Liver (tissue), 9 donors: ENCODE data around the gene CSTPP1. TPM values are rescaled to one million over a fixed set of nuclear protein-coding genes. Genes with fewer than 3 reads are reported as not detected.

Source experiments
- DNase-seq: peaks from one replicate; pipeline ENCODE4 v3.0.0-alpha.2; 2017; ENCODE audit warnings: low spot score
- H3K27ac ChIP-seq, 2 donors: one replicate each; pipeline ENCODE4 v1.7.0; 2013; ENCODE audit warnings: inconsistent platforms in 2 of 2, low read length in 2 of 2, control low read depth in 1 of 2, low read depth in 1 of 2, mild to moderate bottlenecking in 1 of 2
- H3K27me3 ChIP-seq, 4 donors: one replicate each; pipeline versions ENCODE4 v1.6.1 to v1.7.0; 2013; ENCODE audit warnings: low read length in 3 of 4, inconsistent platforms in 1 of 4, mild to moderate bottlenecking in 1 of 4, moderate library complexity in 1 of 4; ENCODE audit not compliant: control insufficient read depth in 4 of 4, insufficient read depth in 4 of 4
- H3K36me3 ChIP-seq, 4 donors: one replicate each; pipeline versions ENCODE4 v1.6.1 to v1.7.0; 2013; ENCODE audit warnings: low read length in 3 of 4, mild to moderate bottlenecking in 3 of 4, low read depth in 1 of 4, moderate library complexity in 1 of 4; ENCODE audit not compliant: control insufficient read depth in 4 of 4, insufficient read depth in 3 of 4
- H3K4me1 ChIP-seq, 4 donors: one replicate each; pipeline versions ENCODE4 v1.6.1 to v1.7.0; 2013; ENCODE audit warnings: low read length in 3 of 4, mild to moderate bottlenecking in 3 of 4, moderate library complexity in 1 of 4; ENCODE audit not compliant: control insufficient read depth in 4 of 4, insufficient read depth in 4 of 4
- H3K4me3 ChIP-seq, 3 donors: one replicate each; pipeline versions ENCODE4 v1.6.1 to v1.7.0; 2013; ENCODE audit warnings: low read length in 3 of 3, control low read depth in 1 of 3, low read depth in 1 of 3, mild to moderate bottlenecking in 1 of 3
- H3K9ac ChIP-seq, 2 donors: one replicate each; pipeline ENCODE4 v1.7.0; 2013; ENCODE audit warnings: low read length in 2 of 2, mild to moderate bottlenecking in 2 of 2, moderate library complexity in 2 of 2, control low read depth in 1 of 2, low read depth in 1 of 2
- H3K9me3 ChIP-seq, 4 donors: one replicate each; pipeline versions ENCODE4 v1.6.1 to v1.7.0; 2013; ENCODE audit warnings: low read length in 3 of 4; ENCODE audit not compliant: control insufficient read depth in 4 of 4
- FOXA1 ChIP-seq: IDR thresholded peaks from 2 replicates; pipeline ENCODE4 v1.6.1; 2016; ENCODE audit warnings: antibody characterized with exemption
- FOXA2 ChIP-seq: IDR thresholded peaks from 2 replicates; pipeline ENCODE4 v1.6.1; 2016; ENCODE audit warnings: antibody characterized with exemption
- GABPA ChIP-seq, 2 donors: IDR thresholded peaks in 1 of 2; conservative IDR thresholded peaks in 1 of 2; 2 replicates each; pipeline ENCODE4 v1.6.1; 2016; ENCODE audit warnings: antibody characterized with exemption in 2 of 2, mild to moderate bottlenecking in 1 of 2, moderate library complexity in 1 of 2
- HNF4G ChIP-seq: IDR thresholded peaks from 2 replicates; pipeline ENCODE4 v1.6.1; 2016; ENCODE audit warnings: antibody characterized with exemption
- JUND ChIP-seq, 2 donors: IDR thresholded peaks; 2 replicates each; pipeline ENCODE4 v1.6.1; 2016; ENCODE audit warnings: antibody characterized with exemption in 2 of 2
- RAD21 ChIP-seq, 2 donors: IDR thresholded peaks; 2 replicates each; pipeline ENCODE4 v1.6.1; 2016; ENCODE audit warnings: antibody characterized with exemption in 2 of 2, mild to moderate bottlenecking in 2 of 2
- RXRA ChIP-seq, 2 donors: IDR thresholded peaks; 2 replicates each; pipeline ENCODE4 v1.6.1; 2017 to 2018; ENCODE audit warnings: antibody characterized with exemption in 2 of 2, mild to moderate bottlenecking in 1 of 2
- TAF1 ChIP-seq: conservative IDR thresholded peaks from 2 replicates; pipeline ENCODE4 v1.6.1; 2016; ENCODE audit warnings: antibody characterized with exemption, mild to moderate bottlenecking
- YY1 ChIP-seq: IDR thresholded peaks from 2 replicates; pipeline ENCODE4 v1.6.1; 2016; ENCODE audit warnings: antibody characterized with exemption, mild to moderate bottlenecking
- WGBS: extraction: QIAGEN DNeasy Blood & Tissue Kit; methylation state at CpG from one replicate; pipeline ENCODE4 v1.1.7; 2013; 5-methylcytosine and 5-hydroxymethylcytosine counted together
- polyA plus RNA-seq, 2 donors: library from polyadenylated mRNA; stranded (reverse) in 1 of 2; unstranded in 1 of 2; fragments of 200-250 nt in 1 of 2; fragments of >200 nt in 1 of 2; fragmentation: Nextera tagmentation in 1 of 2; extraction: Ambion mirVana in 1 of 2; gene quantifications; one replicate each; pipeline versions ENCODE4 v1.2.1 to v1.2.3, GENCODE V29; 2013 to 2015
- total RNA-seq, 2 donors: library from RNA; depleted of rRNA; stranded (reverse); fragments of >200 nt; gene quantifications; one replicate each; pipeline ENCODE4 v1.2.3, GENCODE V29; 2014
- TF ChIP-seq, protein P1 (sequence below): IDR thresholded peaks from 2 replicates; pipeline ENCODE4 v1.6.1; 2016; ENCODE audit warnings: antibody characterized with exemption
- TF ChIP-seq, protein P2 (sequence below): fragments of 150-350 bp; IDR thresholded peaks from 2 replicates; pipeline ENCODE4 v1.5.1; 2017; ENCODE audit warnings: improper control_type of control experiment, low read depth, low read length; ENCODE audit not compliant: missing input control
- TF ChIP-seq, protein P3 (sequence below): IDR thresholded peaks from 2 replicates; pipeline ENCODE4 v1.6.1; 2016; ENCODE audit warnings: antibody characterized with exemption
- TF ChIP-seq, protein P4 (sequence below): IDR thresholded peaks from 2 replicates; pipeline ENCODE4 v1.6.1; 2016; ENCODE audit warnings: antibody characterized with exemption, mild to moderate bottlenecking
- donor health status: healthy.
- donor health status: healthy.
- donor health status: healthy.
- donor health status: healthy.
- donor health status: healthy.

Gene CSTPP1
- total and polyA plus RNA-seq, 4 donors, result 5.4 to 6.6 (median 5.7) TPM

DNA sequence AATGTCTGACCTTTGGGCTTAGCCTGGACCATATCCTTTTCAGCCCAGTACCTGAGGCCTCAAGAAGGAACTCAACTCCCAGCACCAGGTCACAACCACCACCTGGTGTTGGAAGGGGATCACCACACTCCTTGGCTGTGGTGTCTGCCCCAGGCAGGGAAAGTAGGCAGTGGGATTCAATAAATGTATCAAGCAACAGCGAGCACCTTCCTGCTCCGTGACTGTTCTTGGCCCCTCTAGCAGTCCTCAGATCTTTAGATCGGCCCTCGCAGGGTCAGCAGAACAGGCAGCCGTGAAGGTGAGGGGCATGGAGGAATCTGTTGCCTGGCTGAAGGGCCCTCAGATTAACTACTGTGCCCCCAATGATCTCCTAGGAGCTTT lies 224.2 kb downstream of the CSTPP1 start:
- TF ChIP-seq RAD21 (IDR thresholded peaks at IDR 0.05), result no peak
- no peak for TF ChIP-seq FOXA1
- no peak for TF ChIP-seq HNF4G
- TF ChIP-seq, protein P1, sequence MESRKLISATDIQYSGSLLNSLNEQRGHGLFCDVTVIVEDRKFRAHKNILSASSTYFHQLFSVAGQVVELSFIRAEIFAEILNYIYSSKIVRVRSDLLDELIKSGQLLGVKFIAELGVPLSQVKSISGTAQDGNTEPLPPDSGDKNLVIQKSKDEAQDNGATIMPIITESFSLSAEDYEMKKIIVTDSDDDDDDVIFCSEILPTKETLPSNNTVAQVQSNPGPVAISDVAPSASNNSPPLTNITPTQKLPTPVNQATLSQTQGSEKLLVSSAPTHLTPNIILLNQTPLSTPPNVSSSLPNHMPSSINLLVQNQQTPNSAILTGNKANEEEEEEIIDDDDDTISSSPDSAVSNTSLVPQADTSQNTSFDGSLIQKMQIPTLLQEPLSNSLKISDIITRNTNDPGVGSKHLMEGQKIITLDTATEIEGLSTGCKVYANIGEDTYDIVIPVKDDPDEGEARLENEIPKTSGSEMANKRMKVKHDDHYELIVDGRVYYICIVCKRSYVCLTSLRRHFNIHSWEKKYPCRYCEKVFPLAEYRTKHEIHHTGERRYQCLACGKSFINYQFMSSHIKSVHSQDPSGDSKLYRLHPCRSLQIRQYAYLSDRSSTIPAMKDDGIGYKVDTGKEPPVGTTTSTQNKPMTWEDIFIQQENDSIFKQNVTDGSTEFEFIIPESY, result no peak
- TF ChIP-seq GABPA (IDR thresholded peaks at IDR 0.05 in 1 of 2, conservative IDR thresholded peaks at IDR 0.05 in 1 of 2), result no peak
- no peak for TF ChIP-seq FOXA2
- 92% methylated on average over 5 of the region's 5 CpGs for WGBS
- Histone ChIP-seq H3K36me3 (peaks cover 7 to 20% (median 17%) of the 10 kb centered on the region in 4 donors), H3K4me1 (peaks cover 0 to 5% (median 0%) of the 10 kb centered on the region in 4 donors), H3K9ac (no peak overlapping the region), H3K4me3 (no peak overlapping the region), H3K27ac (no peak overlapping the region), H3K9me3 (no peaks in the 10 kb centered on the region), H3K27me3 (no peaks in the 10 kb centered on the region)
- DNase-seq, result no peak

DNA sequence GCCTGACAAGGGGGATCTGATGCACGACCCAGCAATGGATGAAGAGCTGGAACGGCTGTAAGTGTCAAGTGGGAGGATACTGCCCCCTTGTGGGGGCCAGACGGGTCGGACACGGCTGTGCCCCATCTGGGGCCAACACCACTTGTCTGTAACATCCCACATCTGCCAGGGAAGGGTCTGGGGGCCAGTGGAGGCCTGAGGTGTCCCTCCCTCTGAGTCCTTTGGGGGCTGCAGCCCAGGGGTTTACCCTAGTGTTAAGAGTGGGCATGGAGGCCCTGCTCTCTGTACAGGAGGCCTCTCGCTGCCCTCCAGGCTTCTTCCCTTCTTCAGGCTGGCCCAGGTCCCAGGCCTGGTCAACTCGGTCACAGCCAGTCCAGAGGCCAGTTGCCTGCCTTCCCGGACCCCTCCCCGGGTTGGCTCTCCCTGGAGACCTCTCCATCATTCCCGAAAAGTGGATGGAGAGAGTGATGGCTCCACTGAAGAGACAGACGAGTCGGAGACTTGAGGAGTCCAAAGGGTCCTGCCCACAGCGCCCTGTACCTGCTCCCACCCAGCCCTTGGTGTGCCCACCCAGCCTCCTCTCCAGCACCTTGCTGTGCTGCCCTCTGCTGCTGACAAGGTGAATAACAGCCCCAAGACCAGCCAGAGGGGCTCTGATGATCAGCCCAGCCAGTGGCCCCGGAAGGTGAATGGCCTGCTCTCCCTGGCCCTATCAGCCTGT lies 224.7 kb downstream of the CSTPP1 start:
- Histone ChIP-seq H3K27me3 (no peaks in the 10 kb centered on the region), H3K9ac (no peak overlapping the region), H3K4me3 (no peak overlapping the region), H3K36me3 (peaks cover 8 to 26% (median 21%) of the 10 kb centered on the region in 4 donors), H3K27ac (no peak overlapping the region), H3K4me1 (peaks cover 0 to 5% (median 0%) of the 10 kb centered on the region in 4 donors), H3K9me3 (no peaks in the 10 kb centered on the region)
- DNase-seq, result peak; percentile 73
- TF ChIP-seq HNF4G, result no peak
- peak; percentile 69 to 82 for TF ChIP-seq RAD21 (IDR thresholded peaks at IDR 0.05)
- TF ChIP-seq, protein P2, sequence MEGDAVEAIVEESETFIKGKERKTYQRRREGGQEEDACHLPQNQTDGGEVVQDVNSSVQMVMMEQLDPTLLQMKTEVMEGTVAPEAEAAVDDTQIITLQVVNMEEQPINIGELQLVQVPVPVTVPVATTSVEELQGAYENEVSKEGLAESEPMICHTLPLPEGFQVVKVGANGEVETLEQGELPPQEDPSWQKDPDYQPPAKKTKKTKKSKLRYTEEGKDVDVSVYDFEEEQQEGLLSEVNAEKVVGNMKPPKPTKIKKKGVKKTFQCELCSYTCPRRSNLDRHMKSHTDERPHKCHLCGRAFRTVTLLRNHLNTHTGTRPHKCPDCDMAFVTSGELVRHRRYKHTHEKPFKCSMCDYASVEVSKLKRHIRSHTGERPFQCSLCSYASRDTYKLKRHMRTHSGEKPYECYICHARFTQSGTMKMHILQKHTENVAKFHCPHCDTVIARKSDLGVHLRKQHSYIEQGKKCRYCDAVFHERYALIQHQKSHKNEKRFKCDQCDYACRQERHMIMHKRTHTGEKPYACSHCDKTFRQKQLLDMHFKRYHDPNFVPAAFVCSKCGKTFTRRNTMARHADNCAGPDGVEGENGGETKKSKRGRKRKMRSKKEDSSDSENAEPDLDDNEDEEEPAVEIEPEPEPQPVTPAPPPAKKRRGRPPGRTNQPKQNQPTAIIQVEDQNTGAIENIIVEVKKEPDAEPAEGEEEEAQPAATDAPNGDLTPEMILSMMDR, result peak; percentile 68
- 41% methylated on average over 14 of the region's 14 CpGs for WGBS

DNA sequence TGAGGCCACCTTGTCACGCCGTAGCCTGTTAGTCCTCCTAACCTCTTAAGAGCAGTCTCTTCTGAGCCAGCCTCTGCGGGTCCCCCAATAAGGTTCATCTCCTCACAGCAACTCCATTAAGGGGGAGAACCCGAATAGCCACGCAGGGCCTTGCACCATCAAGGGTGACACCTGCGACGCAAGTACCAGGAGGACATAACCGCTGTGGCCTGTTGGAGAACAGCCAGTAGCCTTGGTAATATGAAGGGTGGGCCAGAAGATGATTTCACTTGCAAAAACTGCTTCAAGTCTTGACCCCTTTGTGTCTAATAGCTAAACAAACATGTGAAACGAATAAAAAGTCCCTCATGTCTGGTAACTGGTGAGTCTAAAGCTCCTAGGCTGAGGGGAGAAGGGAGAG lies 225.3 kb downstream of the CSTPP1 start:
- Histone ChIP-seq H3K36me3 (peaks cover 14 to 32% (median 27%) of the 10 kb centered on the region in 4 donors), H3K4me1 (peaks cover 0 to 5% (median 0%) of the 10 kb centered on the region in 4 donors), H3K27me3 (no peaks in the 10 kb centered on the region), H3K9ac (no peak overlapping the region), H3K27ac (no peak overlapping the region), H3K4me3 (no peak overlapping the region), H3K9me3 (no peaks in the 10 kb centered on the region)
- TF ChIP-seq TAF1 (no peak), RAD21 (IDR thresholded peaks at IDR 0.05) (no peak), RXRA (IDR thresholded peaks at IDR 0.05) (no peak), JUND (IDR thresholded peaks at IDR 0.05) (no peak), GABPA (IDR thresholded peaks at IDR 0.05 in 1 of 2, conservative IDR thresholded peaks at IDR 0.05 in 1 of 2) (no peak), YY1 (no peak), FOXA2 (no peak), HNF4G (no peak)
- TF ChIP-seq, protein P1, result no peak
- TF ChIP-seq, protein P3, sequence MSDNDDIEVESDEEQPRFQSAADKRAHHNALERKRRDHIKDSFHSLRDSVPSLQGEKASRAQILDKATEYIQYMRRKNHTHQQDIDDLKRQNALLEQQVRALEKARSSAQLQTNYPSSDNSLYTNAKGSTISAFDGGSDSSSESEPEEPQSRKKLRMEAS, result no peak
- TF ChIP-seq, protein P4, sequence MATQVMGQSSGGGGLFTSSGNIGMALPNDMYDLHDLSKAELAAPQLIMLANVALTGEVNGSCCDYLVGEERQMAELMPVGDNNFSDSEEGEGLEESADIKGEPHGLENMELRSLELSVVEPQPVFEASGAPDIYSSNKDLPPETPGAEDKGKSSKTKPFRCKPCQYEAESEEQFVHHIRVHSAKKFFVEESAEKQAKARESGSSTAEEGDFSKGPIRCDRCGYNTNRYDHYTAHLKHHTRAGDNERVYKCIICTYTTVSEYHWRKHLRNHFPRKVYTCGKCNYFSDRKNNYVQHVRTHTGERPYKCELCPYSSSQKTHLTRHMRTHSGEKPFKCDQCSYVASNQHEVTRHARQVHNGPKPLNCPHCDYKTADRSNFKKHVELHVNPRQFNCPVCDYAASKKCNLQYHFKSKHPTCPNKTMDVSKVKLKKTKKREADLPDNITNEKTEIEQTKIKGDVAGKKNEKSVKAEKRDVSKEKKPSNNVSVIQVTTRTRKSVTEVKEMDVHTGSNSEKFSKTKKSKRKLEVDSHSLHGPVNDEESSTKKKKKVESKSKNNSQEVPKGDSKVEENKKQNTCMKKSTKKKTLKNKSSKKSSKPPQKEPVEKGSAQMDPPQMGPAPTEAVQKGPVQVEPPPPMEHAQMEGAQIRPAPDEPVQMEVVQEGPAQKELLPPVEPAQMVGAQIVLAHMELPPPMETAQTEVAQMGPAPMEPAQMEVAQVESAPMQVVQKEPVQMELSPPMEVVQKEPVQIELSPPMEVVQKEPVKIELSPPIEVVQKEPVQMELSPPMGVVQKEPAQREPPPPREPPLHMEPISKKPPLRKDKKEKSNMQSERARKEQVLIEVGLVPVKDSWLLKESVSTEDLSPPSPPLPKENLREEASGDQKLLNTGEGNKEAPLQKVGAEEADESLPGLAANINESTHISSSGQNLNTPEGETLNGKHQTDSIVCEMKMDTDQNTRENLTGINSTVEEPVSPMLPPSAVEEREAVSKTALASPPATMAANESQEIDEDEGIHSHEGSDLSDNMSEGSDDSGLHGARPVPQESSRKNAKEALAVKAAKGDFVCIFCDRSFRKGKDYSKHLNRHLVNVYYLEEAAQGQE, result no peak
- no peak for DNase-seq
- 59% methylated on average over 9 of the region's 9 CpGs for WGBS
